A549 (cell line): Measurements from ENCODE around the gene LRP3. TPM values are rescaled to one million over a fixed set of nuclear protein-coding genes. Genes with fewer than 3 reads are reported as not detected.

Experiments
- ATAC-seq, 2 experiments: fragments of 200-7000 bp in 1 of 2; fragments of >200 bp in 1 of 2; cut with Nextera tagmentation in 1 of 2; cut with Tn5 transposase in 1 of 2; 3 replicates each; pipeline versions ENCODE4 v1.8.0 to v1.9.1; 2018 to 2020; ENCODE audit warnings: mild to moderate bottlenecking in 1 of 2, moderate library complexity in 1 of 2
- CTCF ChIA-PET: fragments of 300-600 bp; sonication (Branson Sonifier 250); formaldehyde crosslinking; extraction: SDS; loops from one replicate; lab custom pipeline; 2021; ENCODE audit warnings: antibody characterized with exemption, inconsistent platforms; lab: Yijun Ruan, JAX
- POLR2A ChIA-PET: fragments of 350-600 bp; formaldehyde crosslinking; extraction: SDS; loops from one replicate; lab custom pipeline; 2021; ENCODE audit warnings: antibody characterized with exemption, inconsistent platforms; lab: Yijun Ruan, JAX
- DNase-seq, 2 experiments: peaks; one replicate each; pipeline versions ENCODE4 v3.0.0 to v3.0.0-alpha.2; 2011 to 2016; ENCODE audit warnings: low read depth in 1 of 2, low spot score in 1 of 2
- FAIRE-seq: peaks from 2 replicates; lab custom pipeline; 2011; peaks lifted over from hg19 to GRCh38; lab: Jason Lieb, UNC
- H3K27ac ChIP-seq, 2 experiments: fragments of >200 bp; sonication (Bioruptor Twin); formaldehyde crosslinking; 3 replicates each; pipeline ENCODE4 v1.5.1; 2016 to 2017
- H3K4me1 ChIP-seq: fragments of >200 bp; sonication (Bioruptor Twin); formaldehyde crosslinking; 3 replicates; pipeline ENCODE4 v1.6.1; 2016
- H3K4me2 ChIP-seq: fragments of >200 bp; sonication (Bioruptor Twin); formaldehyde crosslinking; 3 replicates; pipeline ENCODE4 v1.6.1; 2016
- H3K4me3 ChIP-seq: fragments of >200 bp; sonication (Bioruptor Twin); formaldehyde crosslinking; 3 replicates; pipeline ENCODE4 v1.5.1; 2016
- H3K9me3 ChIP-seq: fragments of >200 bp; sonication (Bioruptor Twin); formaldehyde crosslinking; 3 replicates; pipeline ENCODE4 v1.6.1; 2016
- ATOH8 ChIP-seq: fragments of 250-450 bp; sonication (Bioruptor Pico); IDR thresholded peaks from 2 replicates; pipeline ENCODE4 v1.5.0; 2020; ENCODE audit warnings: low read depth, mild to moderate bottlenecking, moderate library complexity
- CEBPB ChIP-seq, 2 experiments: fragments of >200 bp in 1 of 2; sonication (Bioruptor Twin) in 1 of 2; formaldehyde crosslinking in 1 of 2; IDR thresholded peaks; 2 replicates each; pipeline ENCODE4 v1.6.1; 2012 to 2016
- CHD4 ChIP-seq: fragments of 200-600 bp; sonication (generic); IDR thresholded peaks from 2 replicates; pipeline ENCODE4 v1.6.1; 2016; ENCODE audit warnings: antibody characterized with exemption, mild to moderate bottlenecking, borderline replicate concordance
- EHMT2 ChIP-seq: fragments of 200-600 bp; sonication (generic); IDR thresholded peaks from 2 replicates; pipeline ENCODE4 v1.6.1; 2016; ENCODE audit warnings: antibody characterized with exemption, low read depth, mild to moderate bottlenecking, moderate library complexity
- EP300 ChIP-seq, 2 experiments: fragments of >200 bp; sonication (Bioruptor Twin); formaldehyde crosslinking; IDR thresholded peaks; 2 replicates in 1 of 2; 3 replicates in 1 of 2; pipeline ENCODE4 v1.6.1; 2016 to 2017
- ESRRA ChIP-seq: fragments of 150-350 bp; IDR thresholded peaks from 2 replicates; pipeline ENCODE4 v1.6.1; 2014; ENCODE audit warnings: mild to moderate bottlenecking, low read length, borderline replicate concordance
- FOSL2 ChIP-seq, 2 experiments: fragments of 450-650 bp in 1 of 2; fragments of >200 bp in 1 of 2; sonication (Bioruptor Twin) in 1 of 2; formaldehyde crosslinking; IDR thresholded peaks; 2 replicates each; pipeline versions ENCODE4 v1.5.0 to v1.6.1; 2016 to 2020; ENCODE audit warnings: mild to moderate bottlenecking in 1 of 2, moderate library complexity in 1 of 2
- HEYL ChIP-seq: fragments of 250-450 bp; sonication (Bioruptor Pico); IDR thresholded peaks from 2 replicates; pipeline ENCODE4 v1.8.0; 2021; ENCODE audit warnings: mild to moderate bottlenecking, moderate library complexity
- HOXA7 ChIP-seq: fragments of 250-450 bp; sonication (Bioruptor Pico); IDR thresholded peaks from 2 replicates; pipeline ENCODE4 v1.5.0; 2020; ENCODE audit warnings: mild to moderate bottlenecking, moderate library complexity
- JUN ChIP-seq, 2 experiments: fragments of >200 bp; sonication (Bioruptor Twin); formaldehyde crosslinking; IDR thresholded peaks; 2 replicates in 1 of 2; 3 replicates in 1 of 2; pipeline ENCODE4 v1.6.1; 2016 to 2017
- MAZ ChIP-seq: fragments of 150-350 bp; IDR thresholded peaks from 2 replicates; pipeline ENCODE4 v1.6.1; 2014; ENCODE audit warnings: antibody characterized with exemption, low read depth, low read length, borderline replicate concordance
- MYC ChIP-seq: IDR thresholded peaks from 2 replicates; pipeline ENCODE4 v1.6.1; 2012; ENCODE audit warnings: mild to moderate bottlenecking, inconsistent platforms, low read length, improper control_type of control experiment, borderline replicate concordance
- NR3C1 ChIP-seq: fragments of >200 bp; sonication (Bioruptor Twin); formaldehyde crosslinking; IDR thresholded peaks from 3 replicates; pipeline ENCODE4 v1.6.1; 2017
- PHF8 ChIP-seq: fragments of 200-600 bp; sonication (generic); IDR thresholded peaks from 2 replicates; pipeline ENCODE4 v1.6.1; 2016; ENCODE audit warnings: low read depth, mild to moderate bottlenecking, antibody characterized with exemption, moderate library complexity, borderline replicate concordance
- RAD21 ChIP-seq, 2 experiments: fragments of >200 bp in 1 of 2; sonication (Bioruptor Twin) in 1 of 2; formaldehyde crosslinking in 1 of 2; IDR thresholded peaks in 1 of 2; conservative IDR thresholded peaks in 1 of 2; 2 replicates in 1 of 2; 3 replicates in 1 of 2; pipeline ENCODE4 v1.6.1; 2012 to 2018; ENCODE audit warnings: inconsistent platforms in 1 of 2
- RCOR1 ChIP-seq: fragments of 150-350 bp; IDR thresholded peaks from 2 replicates; pipeline ENCODE4 v1.6.1; 2014; ENCODE audit warnings: antibody characterized with exemption, low read length, low read depth
- RFX5 ChIP-seq: fragments of 450-650 bp; IDR thresholded peaks from 2 replicates; pipeline ENCODE4 v1.7.1; 2014; ENCODE audit warnings: antibody characterized with exemption, mild to moderate bottlenecking, moderate library complexity
- SMC3 ChIP-seq: fragments of >200 bp; sonication (Bioruptor Twin); formaldehyde crosslinking; IDR thresholded peaks from 3 replicates; pipeline ENCODE4 v1.6.1; 2018; ENCODE audit warnings: inconsistent platforms
- TFCP2L1 ChIP-seq: fragments of 250-450 bp; sonication (Bioruptor Pico); IDR thresholded peaks from 2 replicates; pipeline ENCODE4 v1.5.0; 2021; ENCODE audit warnings: mild to moderate bottlenecking
- ZSCAN20 ChIP-seq: fragments of 250-450 bp; sonication (Bioruptor Pico); IDR thresholded peaks from 2 replicates; pipeline ENCODE4 v1.8.0; 2022; ENCODE audit warnings: mild to moderate bottlenecking, moderate library complexity
- WGBS: methylation state at CpG from one replicate; pipeline ENCODE4 v1.1.6; 2017; ENCODE audit errors: missing lambda C conversion rate; 5-methylcytosine and 5-hydroxymethylcytosine counted together
- polyA plus RNA-seq, 4 experiments: library from polyadenylated mRNA; depleted of rRNA in 3 of 4; stranded (reverse); fragments of >200 nt; fragmentation: RNase III in 1 of 4; extraction: RNeasy Plus Mini Kit Qiagen cat#74134 plus additional on column Dnase treatment in 1 of 4; gene quantifications; 2 replicates in 3 of 4; 3 replicates in 1 of 4; pipeline ENCODE4 v1.2.3, GENCODE V29; 2011 to 2017
- TF ChIP-seq, protein P1 (sequence below): fragments of 450-650 bp; IDR thresholded peaks from 2 replicates; pipeline ENCODE4 v1.6.1; 2014; ENCODE audit warnings: antibody characterized with exemption
- TF ChIP-seq, protein P2 (sequence below): fragments of >200 bp; sonication (Bioruptor Twin); formaldehyde crosslinking; IDR thresholded peaks from 3 replicates; pipeline ENCODE4 v1.6.1; 2016

LRP3 gene
- polyA plus RNA-seq, 2 of the 4 experiments (the other 2 are of a cell fraction) = 10.9 to 25.1 TPM

GRCh38 chr19:33210266-33210940 lies 16.3 kb downstream of the LRP3 start:
- POLR2A ChIA-PET = no interaction called here
- CTCF ChIA-PET = interaction anchor here (0.5 to 7.5 kb wide), 15 partner anchors 9 to 886 kb away, joined by 3 to 44 read pairs (median 4); no protein-coding TSS in a partner anchor

DNA sequence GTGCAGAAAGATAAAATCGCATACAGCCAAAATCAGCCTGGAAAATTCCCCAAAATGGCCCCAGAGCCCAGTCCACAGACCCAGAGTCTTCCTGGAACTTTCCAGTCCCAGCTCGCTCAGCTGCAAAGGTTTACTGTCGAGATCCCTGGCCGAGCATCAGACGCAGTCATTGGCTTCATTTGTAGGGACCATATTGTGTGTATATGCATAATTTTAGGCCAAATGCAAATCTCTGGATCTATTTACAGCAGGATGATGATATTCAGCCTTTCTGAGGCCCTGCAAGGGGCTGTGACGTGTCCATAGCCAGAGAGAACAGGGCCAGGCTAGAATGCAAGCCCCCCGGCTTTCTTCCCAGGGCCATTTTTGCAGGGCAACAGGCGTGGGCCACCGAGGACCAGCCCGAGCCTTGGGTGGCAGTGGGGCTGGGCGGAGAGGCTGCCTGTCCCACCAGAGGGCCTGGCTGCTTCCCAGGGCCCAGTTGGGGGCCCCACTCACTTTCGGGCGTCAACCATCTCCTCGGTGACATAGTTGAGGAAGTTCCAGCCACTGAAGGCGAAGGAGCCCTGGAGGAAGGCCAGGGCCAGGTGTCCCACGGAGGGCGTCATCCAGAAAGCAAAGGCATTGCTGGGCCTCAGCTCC lies 17.8 kb downstream of the LRP3 start:
- no peaks in the 10 kb centered on the region for H3K4me1 ChIP-seq
- 86% methylated on average over 17 of the region's 17 CpGs for WGBS
- ChIA-PET CTCF (interaction anchor here (0.9 to 7.5 kb wide), 12 partner anchors 7 to 1289 kb away, joined by 3 to 44 read pairs (median 4); partner anchors contain the start of gene SLC7A10), POLR2A (no interaction called here)
- no peak for ATAC-seq
- no peak overlapping the region for H3K4me2 ChIP-seq
- H3K9me3 ChIP-seq = no peaks in the 10 kb centered on the region
- no peak overlapping the region for H3K4me3 ChIP-seq
- TF ChIP-seq, protein P1, sequence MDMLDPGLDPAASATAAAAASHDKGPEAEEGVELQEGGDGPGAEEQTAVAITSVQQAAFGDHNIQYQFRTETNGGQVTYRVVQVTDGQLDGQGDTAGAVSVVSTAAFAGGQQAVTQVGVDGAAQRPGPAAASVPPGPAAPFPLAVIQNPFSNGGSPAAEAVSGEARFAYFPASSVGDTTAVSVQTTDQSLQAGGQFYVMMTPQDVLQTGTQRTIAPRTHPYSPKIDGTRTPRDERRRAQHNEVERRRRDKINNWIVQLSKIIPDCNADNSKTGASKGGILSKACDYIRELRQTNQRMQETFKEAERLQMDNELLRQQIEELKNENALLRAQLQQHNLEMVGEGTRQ = no peak
- no peak for TF ChIP-seq MYC
- TF ChIP-seq ATOH8 (CRISPR knock-in tag) = no peak
- TF ChIP-seq HOXA7 (CRISPR knock-in tag) = no peak
- TF ChIP-seq RFX5 = no peak
- TF ChIP-seq CEBPB (IDR thresholded peaks at IDR 0.05) = no peak
- TF ChIP-seq ESRRA = no peak
- no peak for TF ChIP-seq HEYL (CRISPR knock-in tag)
- no peak for TF ChIP-seq JUN (IDR thresholded peaks at IDR 0.05)
- no peak overlapping the region for H3K27ac ChIP-seq
- no peak for FAIRE-seq
- DNase-seq = no peak

More at GRCh38 chr19:33210266-33210940, 16.3 kb downstream of the LRP3 start:
- no peak overlapping the region for H3K27ac ChIP-seq
- WGBS = 89% methylated on average over 21 of the region's 22 CpGs
- no peaks in the 10 kb centered on the region for H3K9me3 ChIP-seq
- ATAC-seq = no peak
- no peak for FAIRE-seq
- no peak overlapping the region for H3K4me2 ChIP-seq
- H3K4me1 ChIP-seq = no peaks in the 10 kb centered on the region
- H3K4me3 ChIP-seq = no peak overlapping the region
- TF ChIP-seq FOSL2 (IDR thresholded peaks at IDR 0.05) (no peak), FOSL2 (CRISPR knock-in tag; IDR thresholded peaks at IDR 0.05) (no peak), RFX5 (no peak), PHF8 (no peak), EHMT2 (no peak), MYC (no peak), SMC3 (no peak)
- no peak for DNase-seq

DNA sequence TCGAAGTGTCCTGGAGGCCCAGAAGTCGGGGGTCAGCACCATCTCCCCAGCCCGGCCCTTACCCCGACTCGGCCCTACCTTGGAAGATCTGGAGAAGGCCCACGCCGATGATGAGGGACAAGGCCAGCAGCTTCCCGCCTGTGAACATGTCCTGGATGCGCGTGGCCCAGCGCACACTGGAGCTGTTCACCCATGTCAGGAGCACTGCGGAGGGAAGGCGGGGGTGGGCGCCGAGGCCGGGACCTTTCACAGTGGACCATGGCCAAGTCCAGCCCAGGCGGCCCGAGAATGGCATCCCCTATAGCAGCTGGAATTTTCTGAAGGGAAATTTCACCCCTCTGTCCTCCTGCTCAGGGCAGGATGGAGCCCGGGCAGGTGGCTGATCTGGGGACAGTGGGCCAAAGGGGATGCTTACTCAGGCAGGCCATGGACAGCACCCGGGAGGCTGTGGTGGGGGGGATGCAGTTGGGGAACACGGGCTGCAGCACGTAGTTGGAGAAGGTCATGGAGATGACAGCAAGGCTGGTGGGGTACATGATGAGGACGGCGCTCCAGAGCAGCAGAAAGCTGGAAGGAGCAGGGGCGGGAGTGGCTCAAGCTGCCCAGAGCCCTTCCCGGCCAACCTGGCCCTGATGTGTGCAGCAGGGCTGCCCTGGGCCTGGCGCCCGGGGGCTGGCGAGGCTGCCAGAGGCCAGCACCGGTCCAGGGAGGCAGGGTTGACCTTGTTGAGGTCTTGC lies 18.5 kb downstream of the LRP3 start:
- peak in 1 of 2 experiments; percentile 12; a peak in 3 of 6 replicates for ATAC-seq
- WGBS = 67% methylated on average over 24 of the region's 30 CpGs
- POLR2A ChIA-PET = interaction anchor here (0.9 kb wide), 1 partner anchor 11 kb away, joined by 3 read pairs; no protein-coding TSS in a partner anchor

More for the DNA sequence above, 18.5 kb downstream of the LRP3 start:
- no peak overlapping the region for H3K4me2 ChIP-seq
- CTCF ChIA-PET = interaction anchor here (0.9 to 7.5 kb wide), 7 partner anchors 12 to 193 kb away, joined by 3 to 44 read pairs (median 4); partner anchors contain the start of gene SLC7A10
- H3K4me3 ChIP-seq = no peak overlapping the region
- FAIRE-seq = no peak
- no peak overlapping the region for H3K27ac ChIP-seq
- no peaks in the 10 kb centered on the region for H3K4me1 ChIP-seq
- no peak for DNase-seq
- TF ChIP-seq HOXA7 (CRISPR knock-in tag) = no peak
- TF ChIP-seq ZSCAN20 (CRISPR knock-in tag) = no peak
- no peak for TF ChIP-seq MAZ
- TF ChIP-seq TFCP2L1 (CRISPR knock-in tag) = no peak
- TF ChIP-seq MYC = no peak
- TF ChIP-seq RAD21 (conservative IDR thresholded peaks at IDR 0.05 in 1 of 2, IDR thresholded peaks at IDR 0.05 in 1 of 2) = no peak
- TF ChIP-seq SMC3 = no peak
- no peak for TF ChIP-seq CHD4
- TF ChIP-seq RFX5 = no peak
- no peak for TF ChIP-seq NR3C1
- TF ChIP-seq, protein P2, sequence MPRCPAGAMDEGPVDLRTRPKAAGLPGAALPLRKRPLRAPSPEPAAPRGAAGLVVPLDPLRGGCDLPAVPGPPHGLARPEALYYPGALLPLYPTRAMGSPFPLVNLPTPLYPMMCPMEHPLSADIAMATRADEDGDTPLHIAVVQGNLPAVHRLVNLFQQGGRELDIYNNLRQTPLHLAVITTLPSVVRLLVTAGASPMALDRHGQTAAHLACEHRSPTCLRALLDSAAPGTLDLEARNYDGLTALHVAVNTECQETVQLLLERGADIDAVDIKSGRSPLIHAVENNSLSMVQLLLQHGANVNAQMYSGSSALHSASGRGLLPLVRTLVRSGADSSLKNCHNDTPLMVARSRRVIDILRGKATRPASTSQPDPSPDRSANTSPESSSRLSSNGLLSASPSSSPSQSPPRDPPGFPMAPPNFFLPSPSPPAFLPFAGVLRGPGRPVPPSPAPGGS = no peak
- TF ChIP-seq RCOR1 = no peak
- TF ChIP-seq EP300 (IDR thresholded peaks at IDR 0.05) = no peak
- no peaks in the 10 kb centered on the region for H3K9me3 ChIP-seq
